Measurements from ENCODE around the gene DPYD.

DPYD gene

GRCh38 chr1:97906567-97907241, 14.1 kb downstream of the DPYD start:
- no peak for DNase-seq

DNA sequence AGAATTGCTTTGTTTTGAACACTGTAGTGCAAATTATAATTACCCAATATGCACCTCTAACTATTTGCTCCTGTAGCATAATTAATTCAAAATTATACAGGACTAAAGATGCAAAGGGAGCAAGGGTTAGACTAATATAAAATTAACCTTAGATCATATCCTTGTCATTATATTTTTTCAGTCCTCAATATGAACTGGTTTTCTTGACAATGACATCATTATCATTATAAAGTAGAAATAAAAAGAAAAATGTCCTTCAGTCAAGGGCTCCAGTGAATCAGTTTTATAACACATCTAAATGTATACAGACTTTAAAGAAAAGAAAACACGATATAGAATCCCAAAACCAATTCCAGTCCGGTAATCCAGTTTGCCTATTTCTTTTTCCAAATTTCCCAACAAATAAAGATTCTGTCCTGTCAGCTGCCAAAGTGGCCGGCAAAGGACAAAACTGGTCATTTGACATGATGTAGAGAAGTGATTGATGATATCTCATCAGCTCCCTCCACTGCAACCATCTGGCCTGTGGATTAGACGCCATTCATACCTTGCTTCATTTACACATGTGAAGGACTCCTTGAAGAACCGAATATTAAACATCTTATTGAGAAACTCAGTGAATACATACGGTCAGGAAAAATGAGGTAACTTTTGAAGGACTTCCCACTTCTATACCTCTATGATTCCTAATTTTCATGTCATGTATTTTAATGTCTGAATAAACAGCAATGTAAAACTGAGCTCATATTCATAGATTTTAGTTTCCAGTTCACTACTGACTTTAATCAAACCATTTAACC, 15.5 kb downstream of the DPYD start:
- peak; percentile 76 to 84 for DNase-seq

DNA sequence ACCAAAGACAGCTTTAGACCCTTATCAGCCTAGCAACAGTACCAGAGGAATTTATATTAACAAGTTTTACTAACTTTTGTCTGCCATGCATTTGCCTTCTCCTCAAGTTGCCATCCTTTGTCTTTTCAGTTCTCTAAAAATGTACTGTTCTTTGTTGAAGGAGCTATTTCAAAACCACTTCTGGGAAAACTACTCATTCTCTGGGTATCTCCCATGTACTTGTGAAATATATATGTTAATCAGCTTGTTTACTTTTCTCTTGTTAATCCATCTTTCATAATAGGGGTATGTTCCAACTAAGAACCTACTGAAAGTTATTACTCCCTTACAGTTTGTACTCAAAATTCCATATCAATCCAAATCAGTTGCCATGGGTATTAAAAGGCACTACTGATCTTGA, 16.3 kb downstream of the DPYD start:
- DNase-seq, result no peak

DNA sequence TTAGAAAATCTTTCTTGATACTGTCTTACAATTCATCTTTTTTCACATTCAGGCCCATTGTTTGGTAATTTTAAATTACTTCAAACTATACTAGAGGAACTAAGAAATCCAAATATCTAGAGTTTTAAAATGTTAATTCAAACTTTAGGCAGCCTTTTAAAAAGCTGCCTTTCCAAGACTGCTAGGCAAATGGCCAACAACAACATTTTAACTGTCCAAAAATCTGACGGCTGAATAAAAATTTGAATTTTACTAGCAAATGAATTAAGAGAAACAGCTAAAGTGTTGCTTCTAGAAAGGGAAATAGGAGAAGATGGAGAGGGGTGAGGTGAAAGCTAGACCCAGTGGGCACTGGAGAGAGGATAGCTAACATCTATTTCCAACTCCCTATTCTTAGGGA, 17.2 kb downstream of the DPYD start:
- DNase-seq, result no peak

DNA sequence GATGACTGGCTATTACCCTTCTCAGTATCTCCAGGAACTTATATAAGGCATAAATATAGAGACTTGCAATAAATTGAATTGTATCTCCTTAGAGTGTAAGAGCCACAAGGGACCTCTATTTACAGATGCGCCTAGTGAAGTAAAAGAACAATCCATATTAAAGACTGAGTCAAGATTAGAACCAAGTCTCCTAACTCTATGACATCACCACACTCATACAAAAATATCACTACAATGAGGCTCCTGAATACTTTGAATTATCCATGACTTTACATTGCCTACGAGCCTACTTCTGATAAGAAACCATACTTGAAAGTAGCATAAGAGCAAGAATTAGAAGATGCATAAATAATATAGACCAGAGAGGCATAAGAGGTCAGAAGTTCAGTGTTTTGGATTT, 18.8 kb downstream of the DPYD start:
- no peak for DNase-seq

DNA sequence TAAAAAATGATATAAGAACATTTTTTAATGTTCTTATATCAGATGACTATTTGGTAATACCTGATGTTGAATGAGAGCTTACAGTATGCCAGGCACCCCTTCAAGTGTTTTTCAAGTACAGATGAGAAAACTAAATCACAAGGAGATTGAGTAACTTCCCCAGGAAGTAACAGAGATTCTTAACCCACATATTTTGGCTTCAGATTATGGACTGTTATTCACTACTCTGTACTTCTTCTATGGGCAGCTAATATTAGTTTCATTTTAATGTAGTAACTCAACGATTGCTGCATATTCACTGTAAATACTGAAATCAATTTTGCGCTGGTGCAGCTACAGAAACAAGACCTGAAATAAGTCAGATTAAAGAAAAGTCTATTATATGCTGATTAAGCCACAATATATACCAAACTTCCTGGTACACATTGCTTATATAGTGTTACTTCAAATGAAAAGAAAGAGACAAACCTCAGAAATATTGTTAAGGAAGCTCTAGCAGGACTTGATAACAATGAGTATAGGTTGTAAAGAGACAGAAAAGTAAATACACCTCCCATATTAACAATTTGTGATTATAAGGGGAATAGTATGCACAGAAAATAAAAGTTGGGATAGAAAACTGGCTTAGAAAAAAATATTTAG, 19.7 kb downstream of the DPYD start:
- no peak for DNase-seq

- no peak for DNase-seq
Observed at GRCh38 chr1:97898948-97899347, 21.9 kb downstream of the DPYD start.

DNA sequence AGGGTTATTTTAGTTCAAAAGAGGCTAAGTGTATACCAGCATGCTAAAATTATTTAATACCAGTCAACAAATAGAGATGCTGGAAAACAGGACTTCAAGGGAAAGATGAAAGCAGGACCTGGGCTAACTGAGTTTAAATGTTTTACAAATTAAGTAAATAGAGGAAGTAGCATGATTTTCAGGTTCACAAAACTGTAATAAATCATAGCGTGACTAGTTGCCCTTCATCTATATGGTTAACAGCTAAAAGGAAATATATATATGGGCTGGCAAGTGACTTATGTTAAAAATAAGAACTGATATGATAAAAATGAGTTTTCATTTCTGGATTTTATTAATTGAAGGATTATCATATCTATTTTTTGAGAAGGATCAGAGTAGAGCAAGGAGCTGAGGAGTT, 25.6 kb downstream of the DPYD start:
- DNase-seq, result no peak

GRCh38 chr1:97893844-97894243, 27.0 kb downstream of the DPYD start:
- no peak for DNase-seq

GRCh38 chr1:97886199-97886598, 34.6 kb downstream of the DPYD start:
- DNase-seq, result no peak

GRCh38 chr1:97883823-97884222, 37.0 kb downstream of the DPYD start:
- no peak for DNase-seq

GRCh38 chr1:97877307-97877706, 43.5 kb downstream of the DPYD start:
- no peak for DNase-seq

DNA sequence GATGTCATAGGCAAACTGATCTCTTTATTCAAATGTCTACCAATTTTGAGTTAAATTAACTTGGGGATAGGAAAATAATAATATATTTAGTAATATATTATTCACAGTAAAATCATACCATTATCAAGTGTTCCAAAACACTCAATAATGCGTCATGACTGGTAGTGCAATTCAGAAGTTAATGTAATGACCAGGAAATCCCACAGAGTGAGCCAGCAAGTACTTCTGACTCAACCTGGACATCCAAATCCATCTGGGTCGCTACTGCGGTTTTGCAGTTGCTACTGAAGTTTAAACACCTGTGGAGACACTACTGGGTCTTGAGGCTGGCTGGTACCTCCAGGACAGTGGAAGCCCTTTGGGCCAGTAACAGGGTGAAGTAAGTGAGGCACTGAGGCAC, 44.8 kb downstream of the DPYD start:
- no peak for DNase-seq

DNA sequence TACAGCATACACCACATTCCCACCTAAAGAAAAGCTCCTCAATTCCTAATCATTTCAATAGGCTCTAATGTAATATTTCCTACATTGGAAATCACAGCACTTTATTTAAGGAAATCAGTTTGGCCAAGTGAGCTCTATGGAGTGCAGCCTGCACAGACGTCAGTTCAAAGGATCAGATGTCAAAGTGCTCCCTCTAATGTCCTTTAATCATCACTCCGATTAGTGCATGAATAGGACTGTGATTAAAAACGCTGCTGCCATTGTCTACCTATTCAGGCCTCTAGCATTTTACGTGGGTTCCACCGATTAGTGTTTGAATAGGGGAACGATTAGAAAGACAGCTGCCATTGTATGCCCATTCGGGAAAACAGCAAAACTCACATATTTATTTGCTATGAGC, 50.2 kb downstream of the DPYD start:
- peak in 1 of 2 experiments; percentile 68 for DNase-seq

- DNase-seq, result no peak
Observed at GRCh38 chr1:97869441-97869840, 51.4 kb downstream of the DPYD start.

DNA sequence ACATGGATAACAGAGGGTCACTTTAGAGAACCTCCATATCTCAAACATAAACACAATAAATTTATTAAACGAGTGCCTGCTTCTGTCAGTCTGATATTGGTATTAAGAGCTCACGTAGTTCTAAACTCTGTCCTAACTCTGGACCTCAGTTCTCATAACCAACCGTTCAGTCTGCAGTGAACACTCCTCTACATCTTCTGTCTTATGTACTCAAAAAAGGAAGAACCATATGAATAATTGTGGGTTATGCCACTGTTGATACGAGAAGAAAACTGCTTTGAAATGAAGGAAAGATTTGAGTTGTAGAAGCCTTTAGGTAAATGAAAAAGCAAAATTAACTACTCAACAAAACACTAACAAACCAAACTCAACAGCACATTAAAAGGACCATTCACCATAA, 53.7 kb downstream of the DPYD start:
- no peak for DNase-seq

GRCh38 chr1:97864615-97865014, 56.2 kb downstream of the DPYD start:
- no peak for DNase-seq

DNA sequence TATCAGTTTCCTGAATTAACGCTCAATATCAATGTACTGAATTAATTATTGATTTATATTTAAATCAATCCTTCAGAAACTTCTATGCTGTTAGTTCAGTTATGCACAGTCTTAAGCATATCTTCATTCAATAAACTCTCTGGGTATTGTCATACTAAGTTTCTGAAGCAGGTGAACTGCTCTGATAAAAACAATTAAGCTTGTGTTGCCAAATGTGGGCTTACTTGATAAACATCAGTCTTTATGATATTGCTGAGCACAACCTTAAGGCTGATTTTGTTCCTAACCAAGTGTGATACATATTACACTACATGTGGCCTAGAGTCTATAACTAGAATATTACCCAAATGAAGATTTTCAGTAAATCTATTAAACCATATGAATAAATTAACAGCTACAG, 67.6 kb downstream of the DPYD start:
- no peak for DNase-seq

GRCh38 chr1:97849345-97850340, 71.2 kb downstream of the DPYD start:
- DNase-seq, result no peak

GRCh38 chr1:97845805-97846204, 75.0 kb downstream of the DPYD start:
- no peak for DNase-seq

GRCh38 chr1:97844552-97845089, 76.2 kb downstream of the DPYD start:
- DNase-seq, result no peak

DNA sequence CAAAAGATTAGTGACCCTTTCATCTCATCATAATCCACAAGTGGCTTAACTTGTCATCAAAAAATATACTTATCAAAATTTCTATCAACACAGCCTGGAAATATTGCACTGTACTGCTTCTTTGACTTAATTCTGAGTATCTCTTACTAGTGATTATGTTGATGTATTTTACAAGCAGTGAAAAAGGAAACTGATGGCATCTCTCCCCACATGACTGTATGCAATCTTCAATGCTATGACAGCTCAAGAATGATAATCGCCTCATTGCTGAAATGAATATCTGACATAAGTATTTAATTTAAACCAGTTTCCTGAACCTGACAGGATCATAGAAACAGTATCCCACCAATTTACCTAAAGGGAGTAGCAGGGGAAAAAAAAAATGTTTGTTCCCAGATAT, 79.5 kb downstream of the DPYD start:
- DNase-seq, result peak in 1 of 2 experiments; percentile 42

GRCh38 chr1:97837161-97837560, 83.7 kb downstream of the DPYD start:
- peak in 1 of 2 experiments; percentile 33 for DNase-seq
